Astrocyte of the hippocampus (primary cell): Measurements from ENCODE around the gene RBM38.
A peak's percentile ranks its signal among the peaks of the same experiment; 100 is the strongest.
"Not testable (repeated sequence)": the region's sequence is repeated elsewhere in the genome, so short reads cannot be mapped to it uniquely, and the experiment has no call there.

Experiments used
- DNase-seq: peaks from one replicate; pipeline ENCODE4 v3.0.0; 2011; ENCODE audit warnings: low read depth, low spot score

Gene RBM38

GRCh38 chr20:57417830-57418780 is 26.9 kb downstream of the RBM38 start:
- DNase-seq = no peak

- not testable (repeated sequence) for DNase-seq
Observed at GRCh38 chr20:57419479-57419878, 28.3 kb downstream of the RBM38 start.

GRCh38 chr20:57420571-57421252 is 29.5 kb downstream of the RBM38 start:
- DNase-seq = no peak

GRCh38 chr20:57421253-57422220 is 30.3 kb downstream of the RBM38 start:
- no peak for DNase-seq

- DNase-seq = no peak
Observed at GRCh38 chr20:57422254-57422653, 31.1 kb downstream of the RBM38 start.

GRCh38 chr20:57425150-57426013 is 34.2 kb downstream of the RBM38 start:
- DNase-seq = no peak

- DNase-seq = no peak
Observed at GRCh38 chr20:57426271-57426689, 35.1 kb downstream of the RBM38 start.

- DNase-seq = no peak
Observed at GRCh38 chr20:57426831-57427230, 35.6 kb downstream of the RBM38 start.

- no peak for DNase-seq
Observed at GRCh38 chr20:57428324-57429158, 37.3 kb downstream of the RBM38 start.

- no peak for DNase-seq
Observed at GRCh38 chr20:57429159-57429496, 37.9 kb downstream of the RBM38 start.

GRCh38 chr20:57429580-57430200 is 38.5 kb downstream of the RBM38 start:
- DNase-seq = peak; percentile 49

- not testable (repeated sequence) for DNase-seq
Observed at GRCh38 chr20:57430201-57430596, 39.0 kb downstream of the RBM38 start.

GRCh38 chr20:57431539-57431835 is 40.3 kb downstream of the RBM38 start:
- no peak for DNase-seq

- DNase-seq = no peak
Observed at GRCh38 chr20:57432480-57432861, 41.3 kb downstream of the RBM38 start.

- DNase-seq = no peak
Observed at GRCh38 chr20:57432862-57433491, 41.8 kb downstream of the RBM38 start.

GRCh38 chr20:57433657-57434389 is 42.6 kb downstream of the RBM38 start:
- DNase-seq = no peak

GRCh38 chr20:57434390-57434700 is 43.1 kb downstream of the RBM38 start:
- DNase-seq = no peak

GRCh38 chr20:57435105-57435497 is 43.9 kb downstream of the RBM38 start:
- DNase-seq = no peak
